ENCODE measurements around the gene SLC25A25.
A peak's percentile ranks its signal among the peaks of the same experiment; 100 is the strongest.
"Not testable (repeated sequence)": the region's sequence is repeated elsewhere in the genome, so short reads cannot be mapped to it uniquely, and the experiment has no call there.

The SLC25A25 gene

GRCh38 chr9:128127990-128128835 is 60.2 kb downstream of the SLC25A25 start:
- DNase-seq (ENCODE audit: low read depth): peak; percentile 96
- TF ChIP-seq CTCF (IDR thresholded peaks at IDR 0.05; ENCODE audit: insufficient read depth, low read depth, low read length, missing control alignments): no peak
- H3K4me3 ChIP-seq (ENCODE audit: low read depth, low read length): peak overlapping the region; percentile 97

- peak overlapping the region; percentile 97 for H3K4me3 ChIP-seq (ENCODE audit: low read depth, low read length)
- DNase-seq (ENCODE audit: low read depth): no peak
- TF ChIP-seq CTCF (IDR thresholded peaks at IDR 0.05; ENCODE audit: insufficient read depth, low read depth, low read length, missing control alignments): no peak
Observed at GRCh38 chr9:128128836-128129590, 61.0 kb downstream of the SLC25A25 start.

GRCh38 chr9:128129976-128130590 is 62.1 kb downstream of the SLC25A25 start:
- DNase-seq (ENCODE audit: low read depth); H3K4me3 ChIP-seq (ENCODE audit: low read depth, low read length): not testable (repeated sequence)

- not testable (repeated sequence) for H3K4me3 ChIP-seq (ENCODE audit: low read depth, low read length); DNase-seq (ENCODE audit: low read depth)
Observed at GRCh38 chr9:128130651-128131050, 62.6 kb downstream of the SLC25A25 start.

GRCh38 chr9:128131346-128131745 is 63.3 kb downstream of the SLC25A25 start:
- DNase-seq (ENCODE audit: low read depth); H3K4me3 ChIP-seq (ENCODE audit: low read depth, low read length): not testable (repeated sequence)

- DNase-seq (ENCODE audit: low read depth); H3K4me3 ChIP-seq (ENCODE audit: low read depth, low read length): not testable (repeated sequence)
Observed at GRCh38 chr9:128132139-128132538, 64.1 kb downstream of the SLC25A25 start.

- not testable (repeated sequence) for DNase-seq (ENCODE audit: low read depth); H3K4me3 ChIP-seq (ENCODE audit: low read depth, low read length)
Observed at GRCh38 chr9:128135561-128135960, 67.5 kb downstream of the SLC25A25 start.

- DNase-seq (ENCODE audit: low read depth): no peak
- no peak overlapping the region for H3K4me3 ChIP-seq (ENCODE audit: low read depth, low read length)
- no peak for TF ChIP-seq CTCF (IDR thresholded peaks at IDR 0.05; ENCODE audit: insufficient read depth, low read depth, low read length, missing control alignments)
Observed at GRCh38 chr9:128136816-128137793, 69.1 kb downstream of the SLC25A25 start.

- H3K4me3 ChIP-seq (ENCODE audit: low read depth, low read length): no peak overlapping the region
- TF ChIP-seq CTCF (IDR thresholded peaks at IDR 0.05; ENCODE audit: insufficient read depth, low read depth, low read length, missing control alignments): no peak
- no peak for DNase-seq (ENCODE audit: low read depth)
Observed at GRCh38 chr9:128138001-128138400, 70.0 kb downstream of the SLC25A25 start.

Data from GM12865 (cell line).